ENCODE data around the gene TMEM250. TPM values are rescaled to one million over a fixed set of nuclear protein-coding genes. Genes with fewer than 3 reads are reported as not detected.
A peak's percentile ranks its signal among the peaks of the same experiment; 100 is the strongest.

The TMEM250 gene
- total RNA-seq, 1 donor from 2014 or later, result 29.8 TPM

DNA sequence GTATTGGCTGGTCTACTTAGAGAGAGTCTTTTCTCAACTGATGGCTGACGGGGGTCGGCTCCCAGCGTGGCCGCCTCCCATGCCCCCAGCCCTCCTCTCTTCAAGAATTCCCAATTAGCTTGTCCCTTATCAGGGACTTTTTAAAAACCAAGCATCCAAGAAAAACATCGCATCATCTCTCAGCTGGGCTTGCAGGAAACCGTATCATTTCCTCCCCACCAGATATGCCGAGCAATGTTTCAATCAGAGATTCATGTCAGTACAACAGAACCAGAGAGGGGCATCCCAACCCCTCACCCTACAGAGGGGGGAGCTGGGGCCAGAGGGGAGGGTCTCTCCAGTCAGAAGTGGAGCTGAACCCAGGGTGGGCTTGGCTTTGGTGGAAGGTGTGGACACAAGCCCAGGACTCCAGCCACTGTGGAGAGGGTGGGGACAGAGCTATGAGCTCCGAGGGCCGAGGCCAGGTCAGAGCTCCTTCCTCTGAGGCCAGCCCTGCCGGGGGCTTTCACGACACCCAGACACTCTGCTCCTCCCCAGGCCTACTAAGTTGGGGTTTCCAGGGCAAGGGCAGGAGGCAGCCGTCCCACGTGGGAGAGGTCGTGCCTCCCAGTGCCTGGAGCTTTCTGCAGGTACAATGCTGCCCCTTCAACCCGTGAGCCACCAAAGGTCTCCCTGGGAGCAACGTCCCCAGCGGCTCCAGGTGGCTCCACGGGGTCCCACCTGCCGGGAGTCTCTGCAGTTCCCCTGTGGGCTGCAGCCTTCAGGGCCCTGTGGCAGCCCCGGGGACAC lies 39.0 kb upstream of the TMEM250 start:
- Mint-ChIP-seq H3K9me3 (ENCODE audit: unreplicated experiment) (no peaks in the 10 kb centered on the region), H3K36me3 (ENCODE audit: low read depth, unreplicated experiment) (peaks cover 3% of the 10 kb centered on the region), H3K4me3 (ENCODE audit: unreplicated experiment) (no peak overlapping the region), H3K27ac (ENCODE audit: unreplicated experiment) (no peak overlapping the region), H3K27me3 (ENCODE audit: low read depth, unreplicated experiment) (peaks cover 17% of the 10 kb centered on the region), H3K4me1 (ENCODE audit: low read depth, unreplicated experiment) (peaks cover 2% of the 10 kb centered on the region)
- DNase-seq (ENCODE audit: low read depth) (no peak), FAIRE-seq (no peak)
- H3K27ac ChIP-seq (ENCODE audit: low read depth, low read length), result no peak overlapping the region
- no peak overlapping the region for H2AFZ ChIP-seq (ENCODE audit: low read depth, low read length)
- H3K4me2 ChIP-seq (ENCODE audit: low read length), result no peak overlapping the region
- no peak overlapping the region for H3K4me3 ChIP-seq (ENCODE audit: insufficient read depth, low read depth, low read length)
- no peak for TF ChIP-seq EZH2 (IDR thresholded peaks at IDR 0.05; ENCODE audit: insufficient read depth, low read length)
- TF ChIP-seq, protein P1, sequence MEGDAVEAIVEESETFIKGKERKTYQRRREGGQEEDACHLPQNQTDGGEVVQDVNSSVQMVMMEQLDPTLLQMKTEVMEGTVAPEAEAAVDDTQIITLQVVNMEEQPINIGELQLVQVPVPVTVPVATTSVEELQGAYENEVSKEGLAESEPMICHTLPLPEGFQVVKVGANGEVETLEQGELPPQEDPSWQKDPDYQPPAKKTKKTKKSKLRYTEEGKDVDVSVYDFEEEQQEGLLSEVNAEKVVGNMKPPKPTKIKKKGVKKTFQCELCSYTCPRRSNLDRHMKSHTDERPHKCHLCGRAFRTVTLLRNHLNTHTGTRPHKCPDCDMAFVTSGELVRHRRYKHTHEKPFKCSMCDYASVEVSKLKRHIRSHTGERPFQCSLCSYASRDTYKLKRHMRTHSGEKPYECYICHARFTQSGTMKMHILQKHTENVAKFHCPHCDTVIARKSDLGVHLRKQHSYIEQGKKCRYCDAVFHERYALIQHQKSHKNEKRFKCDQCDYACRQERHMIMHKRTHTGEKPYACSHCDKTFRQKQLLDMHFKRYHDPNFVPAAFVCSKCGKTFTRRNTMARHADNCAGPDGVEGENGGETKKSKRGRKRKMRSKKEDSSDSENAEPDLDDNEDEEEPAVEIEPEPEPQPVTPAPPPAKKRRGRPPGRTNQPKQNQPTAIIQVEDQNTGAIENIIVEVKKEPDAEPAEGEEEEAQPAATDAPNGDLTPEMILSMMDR (IDR thresholded peaks at IDR 0.05; ENCODE audit: insufficient read depth, low read depth, low read length), result no peak
- H3K9me3 ChIP-seq (ENCODE audit: insufficient read depth, low read depth, low read length), result no peaks in the 10 kb centered on the region
- no peaks in the 10 kb centered on the region for H3K4me1 ChIP-seq (ENCODE audit: insufficient read depth, low read length)
- peaks cover 11% of the 10 kb centered on the region for H3K27me3 ChIP-seq (ENCODE audit: insufficient read depth, low read length)
- H4K20me1 ChIP-seq (ENCODE audit: insufficient read depth, low read length), result no peaks in the 10 kb centered on the region
- H3K9ac ChIP-seq (ENCODE audit: low read length), result no peak overlapping the region
- H3K79me2 ChIP-seq (ENCODE audit: insufficient read depth, low read length), result no peaks in the 10 kb centered on the region
- no peaks in the 10 kb centered on the region for H3K36me3 ChIP-seq (ENCODE audit: insufficient read depth, low read length)

DNA sequence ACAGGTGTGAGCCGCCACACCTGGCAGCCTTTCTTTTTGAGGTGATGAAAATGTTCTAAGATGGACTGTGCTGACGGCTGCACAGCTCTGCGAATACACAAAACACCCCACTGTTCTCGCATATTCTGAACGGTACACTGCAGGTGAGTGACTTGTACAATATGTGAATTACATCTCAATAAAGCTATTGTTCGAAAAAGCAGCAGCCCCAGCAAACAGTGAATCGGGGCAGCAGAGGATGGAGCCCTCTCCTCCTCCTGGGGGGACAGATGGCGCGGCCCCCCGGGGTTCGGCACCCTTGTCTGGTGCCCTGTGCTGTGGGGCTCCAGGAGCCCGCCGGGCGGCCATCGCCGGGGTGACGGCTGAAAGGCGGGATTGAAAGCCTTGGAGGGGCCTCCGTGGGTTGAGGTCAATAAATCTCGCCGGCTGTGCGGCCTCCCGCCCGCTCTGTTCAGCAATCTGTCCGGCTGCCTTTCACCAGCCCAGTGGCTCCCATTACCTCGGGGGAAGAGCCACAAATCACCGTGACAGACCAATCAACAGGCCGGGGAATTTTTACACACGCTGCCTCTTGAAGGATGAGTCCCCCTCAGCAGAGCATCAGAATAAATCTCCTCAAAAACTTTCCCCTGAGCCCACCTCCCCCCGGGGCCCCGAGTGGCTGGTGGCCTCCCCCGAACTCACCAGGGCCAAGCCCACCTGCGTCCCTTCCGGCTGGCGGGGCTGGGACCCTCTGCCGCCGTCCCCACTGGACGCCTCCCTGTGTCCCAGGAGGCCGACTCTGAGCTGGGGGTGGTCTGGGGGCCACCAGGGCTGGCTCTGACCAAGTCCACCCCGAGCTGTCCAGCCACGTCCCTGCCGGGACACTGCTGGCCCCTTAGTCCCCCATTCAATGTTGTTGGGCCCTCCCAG lies 37.8 kb upstream of the TMEM250 start:
- Histone ChIP-seq H2AFZ (ENCODE audit: low read depth, low read length) (no peak overlapping the region), H3K9me3 (ENCODE audit: insufficient read depth, low read depth, low read length) (no peaks in the 10 kb centered on the region), H3K27ac (ENCODE audit: low read depth, low read length) (no peak overlapping the region), H3K4me2 (ENCODE audit: low read length) (no peak overlapping the region), H3K36me3 (ENCODE audit: insufficient read depth, low read length) (no peaks in the 10 kb centered on the region), H3K9ac (ENCODE audit: low read length) (no peak overlapping the region), H4K20me1 (ENCODE audit: insufficient read depth, low read length) (no peaks in the 10 kb centered on the region), H3K4me3 (ENCODE audit: insufficient read depth, low read depth, low read length) (no peak overlapping the region), H3K79me2 (ENCODE audit: insufficient read depth, low read length) (no peaks in the 10 kb centered on the region), H3K4me1 (ENCODE audit: insufficient read depth, low read length) (no peaks in the 10 kb centered on the region), H3K27me3 (ENCODE audit: insufficient read depth, low read length) (peaks cover 11% of the 10 kb centered on the region)
- H3K9me3 Mint-ChIP-seq (ENCODE audit: unreplicated experiment), result no peaks in the 10 kb centered on the region
- H3K36me3 Mint-ChIP-seq (ENCODE audit: low read depth, unreplicated experiment), result peaks cover 3% of the 10 kb centered on the region
- no peak for FAIRE-seq
- H3K27ac Mint-ChIP-seq (ENCODE audit: unreplicated experiment), result no peak overlapping the region
- DNase-seq (ENCODE audit: low read depth), result no peak
- peak; percentile 42 for TF ChIP-seq EZH2 (IDR thresholded peaks at IDR 0.05; ENCODE audit: insufficient read depth, low read length)
- TF ChIP-seq, protein P1 (IDR thresholded peaks at IDR 0.05; ENCODE audit: insufficient read depth, low read depth, low read length), result no peak
- H3K27me3 Mint-ChIP-seq (ENCODE audit: low read depth, unreplicated experiment), result peaks cover 24% of the 10 kb centered on the region
- no peak overlapping the region for H3K4me3 Mint-ChIP-seq (ENCODE audit: unreplicated experiment)
- H3K4me1 Mint-ChIP-seq (ENCODE audit: low read depth, unreplicated experiment), result peaks cover 4% of the 10 kb centered on the region

Measured in astrocyte (in vitro differentiated cells and primary cell).